IPS-15b (cell line): Measurements from ENCODE around the gene HPS1.

ENCODE experiments used
- H3K27me3 ChIP-seq: one replicate; pipeline ENCODE4 v1.6.1; 2013; ENCODE audit warnings: low read length; ENCODE audit not compliant: control insufficient read depth, insufficient read depth
- H3K36me3 ChIP-seq: one replicate; pipeline ENCODE4 v1.6.1; 2013; ENCODE audit warnings: low read length; ENCODE audit not compliant: control insufficient read depth, insufficient read depth
- H3K4me1 ChIP-seq: one replicate; pipeline ENCODE4 v1.6.1; 2013; ENCODE audit warnings: mild to moderate bottlenecking, low read length; ENCODE audit not compliant: control insufficient read depth, insufficient read depth
- H3K4me3 ChIP-seq: one replicate; pipeline ENCODE4 v1.5.1; 2013; ENCODE audit warnings: low read depth, low read length
- H3K9ac ChIP-seq: one replicate; pipeline ENCODE4 v1.6.1; 2013; ENCODE audit warnings: low read depth, mild to moderate bottlenecking, low read length
- H3K9me3 ChIP-seq: one replicate; pipeline ENCODE4 v1.6.1; 2013; ENCODE audit warnings: mild to moderate bottlenecking, low read length; ENCODE audit not compliant: control insufficient read depth, insufficient read depth

HPS1 gene

DNA sequence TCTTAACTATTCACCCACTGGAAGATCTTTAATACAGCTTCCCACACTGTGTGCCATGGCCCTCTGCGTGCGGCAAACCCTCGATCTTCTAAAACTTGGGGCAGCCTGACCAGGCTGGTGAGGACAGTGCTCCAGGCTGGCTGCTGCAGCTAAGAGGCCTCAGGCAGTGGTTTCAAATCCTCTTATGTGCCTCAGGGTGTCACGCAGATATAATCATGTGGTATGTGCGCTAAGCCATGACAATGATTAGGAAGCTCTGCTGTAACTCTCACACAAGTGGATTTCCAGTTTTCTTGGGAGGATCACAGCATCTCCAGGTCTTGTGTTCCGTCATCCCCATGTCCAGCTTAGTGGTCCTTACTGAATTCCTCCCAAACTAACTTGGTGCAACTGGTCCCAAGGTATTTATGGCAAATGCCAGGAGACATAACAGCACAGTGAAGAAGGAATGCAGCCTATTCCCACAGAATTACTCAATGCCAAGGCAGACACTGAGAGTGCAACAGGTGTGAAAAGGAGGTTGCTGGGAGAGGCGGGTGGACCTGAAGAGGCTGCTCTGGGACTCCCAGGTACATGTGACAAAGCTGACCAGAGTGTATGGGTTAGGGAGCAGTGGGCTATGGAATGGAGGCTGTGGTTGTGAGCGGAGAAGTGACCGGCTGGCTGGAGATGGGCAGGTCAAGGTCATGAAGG, 2.3 kb downstream of the HPS1 start:
- no peak overlapping the region for H3K4me3 ChIP-seq
- peaks cover 3% of the 10 kb centered on the region for H3K4me1 ChIP-seq
- H3K9ac ChIP-seq: no peak overlapping the region
- no peaks in the 10 kb centered on the region for H3K27me3 ChIP-seq
- no peaks in the 10 kb centered on the region for H3K9me3 ChIP-seq
- peaks cover 19% of the 10 kb centered on the region for H3K36me3 ChIP-seq

DNA sequence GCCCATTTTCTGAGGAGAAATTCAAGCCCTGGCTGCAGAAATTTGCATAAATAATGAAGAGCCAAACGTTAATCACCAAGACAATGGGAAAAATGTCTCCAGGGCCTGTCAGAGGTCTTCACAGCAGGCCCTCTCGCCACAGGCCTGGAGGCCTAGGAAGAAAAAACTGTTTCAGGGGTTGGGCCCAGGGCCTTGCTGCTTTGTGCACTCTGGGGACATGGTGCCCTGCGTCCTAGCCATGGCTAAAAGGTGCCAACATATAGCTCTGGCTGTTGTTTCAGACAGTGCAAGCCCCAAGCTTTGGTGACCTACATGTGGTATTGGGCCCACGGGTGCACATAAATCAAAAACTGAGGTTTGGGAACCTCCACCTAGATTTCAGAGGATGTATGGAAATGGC, 8.0 kb downstream of the HPS1 start:
- Histone ChIP-seq H3K27me3 (no peaks in the 10 kb centered on the region), H3K4me3 (no peak overlapping the region), H3K36me3 (peaks cover 19% of the 10 kb centered on the region), H3K9ac (no peak overlapping the region), H3K4me1 (no peaks in the 10 kb centered on the region), H3K9me3 (no peaks in the 10 kb centered on the region)

DNA sequence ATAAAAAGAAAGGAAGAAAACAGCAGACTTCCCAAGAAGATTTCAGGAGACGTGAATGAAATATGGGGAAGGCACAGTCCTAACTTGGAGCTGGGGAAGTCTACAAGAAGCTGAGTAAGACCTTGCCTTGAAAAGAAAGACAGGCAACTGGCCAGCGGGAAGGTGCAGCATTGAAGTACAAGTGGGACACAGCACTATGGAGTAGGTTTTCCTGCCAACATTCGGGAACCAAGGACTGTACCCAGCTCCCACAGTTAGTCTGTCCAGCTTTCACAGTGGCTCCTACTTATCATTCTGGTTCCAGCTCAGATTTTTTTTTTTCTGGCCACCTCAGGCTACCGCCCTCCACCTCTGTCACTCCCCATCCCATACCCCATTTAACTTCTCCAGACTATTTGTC, 10.0 kb downstream of the HPS1 start:
- peaks cover 11% of the 10 kb centered on the region for H3K36me3 ChIP-seq
- no peaks in the 10 kb centered on the region for H3K9me3 ChIP-seq
- H3K27me3 ChIP-seq: no peaks in the 10 kb centered on the region
- H3K4me1 ChIP-seq: no peaks in the 10 kb centered on the region
- H3K9ac ChIP-seq: no peak overlapping the region
- H3K4me3 ChIP-seq: no peak overlapping the region

DNA sequence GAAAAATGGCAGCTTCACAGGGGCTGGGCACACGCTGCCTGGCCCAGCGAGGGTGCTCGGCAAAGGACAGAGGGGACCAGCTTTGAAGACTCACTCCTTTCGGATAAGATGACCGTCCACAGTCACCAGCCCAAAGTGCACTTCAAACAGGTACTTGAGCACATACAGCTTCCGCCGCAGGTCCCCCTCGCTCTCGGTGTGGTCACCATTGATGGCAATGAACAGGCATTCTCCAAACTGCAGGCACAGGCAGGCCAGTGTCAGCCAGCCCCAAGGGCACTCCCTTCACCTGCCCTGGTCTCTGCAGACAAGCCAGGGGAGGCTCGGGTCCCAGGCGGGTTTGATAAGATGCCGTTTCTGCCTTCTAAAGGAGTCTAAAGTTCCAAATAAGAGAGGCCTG, 11.6 kb downstream of the HPS1 start:
- no peak overlapping the region for H3K9ac ChIP-seq
- peaks cover 16% of the 10 kb centered on the region for H3K36me3 ChIP-seq
- H3K4me3 ChIP-seq: no peak overlapping the region
- H3K9me3 ChIP-seq: no peaks in the 10 kb centered on the region
- no peaks in the 10 kb centered on the region for H3K4me1 ChIP-seq
- no peaks in the 10 kb centered on the region for H3K27me3 ChIP-seq

DNA sequence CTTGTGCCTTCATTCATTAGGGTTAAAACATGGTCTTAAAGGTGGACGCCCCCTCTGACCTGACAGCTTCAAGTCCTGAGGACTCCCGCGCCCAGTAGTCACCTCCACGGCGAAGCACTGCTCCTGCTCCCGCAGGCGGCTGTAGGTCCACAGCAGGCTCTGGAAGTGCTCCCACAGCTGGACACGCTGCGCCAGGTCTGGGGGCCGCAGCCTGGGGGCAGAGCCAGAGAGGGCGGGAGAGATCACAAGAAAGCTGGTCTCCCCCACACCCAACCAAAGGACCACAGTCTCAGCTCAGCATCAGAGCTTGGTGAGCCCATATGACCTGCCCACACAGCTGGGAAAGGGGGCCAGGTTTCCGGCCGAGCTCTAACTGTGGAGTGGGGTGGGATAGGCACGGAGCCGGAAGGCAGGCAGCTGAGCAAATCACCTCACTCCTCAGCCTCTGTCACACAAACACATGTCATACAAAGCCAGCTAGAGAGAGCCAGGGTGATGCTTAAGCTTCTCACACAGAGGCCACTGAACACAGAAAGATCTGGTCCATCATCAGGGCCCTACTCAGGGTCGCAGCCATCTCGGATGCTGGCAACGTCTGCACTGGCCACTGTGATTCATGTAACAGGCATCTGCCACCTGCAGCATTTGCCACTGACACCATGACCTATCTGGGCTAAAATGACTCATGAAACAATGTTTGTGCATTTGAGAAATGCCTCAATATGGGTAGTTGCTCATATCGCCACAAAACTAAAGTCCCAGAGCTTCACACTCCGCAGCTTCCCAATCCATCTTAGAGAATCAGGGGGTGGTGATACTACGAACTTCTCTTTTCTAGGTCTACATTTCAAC, 12.6 kb downstream of the HPS1 start:
- no peaks in the 10 kb centered on the region for H3K27me3 ChIP-seq
- peaks cover 25% of the 10 kb centered on the region for H3K36me3 ChIP-seq
- H3K4me3 ChIP-seq: no peak overlapping the region
- no peaks in the 10 kb centered on the region for H3K4me1 ChIP-seq
- no peak overlapping the region for H3K9ac ChIP-seq
- H3K9me3 ChIP-seq: no peaks in the 10 kb centered on the region

DNA sequence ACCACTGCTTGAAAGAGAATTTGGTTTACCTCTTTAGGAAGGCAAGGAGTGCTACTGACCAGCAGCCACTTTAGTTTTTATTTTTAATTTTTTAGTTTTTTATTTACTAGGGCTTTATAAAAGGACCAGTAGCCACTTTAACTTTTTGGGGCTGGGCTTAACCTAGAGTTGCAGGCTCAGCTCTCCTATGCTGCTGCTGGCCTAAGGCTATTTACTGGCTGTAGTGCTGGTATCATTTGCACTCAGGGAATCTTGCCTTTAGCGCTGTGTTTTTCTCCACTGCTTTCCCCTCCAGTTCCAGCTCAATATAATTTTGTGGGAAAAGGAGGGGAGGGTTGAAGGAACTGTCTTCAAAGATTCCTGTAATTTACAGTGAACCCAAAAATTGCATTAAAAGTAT, 13.4 kb downstream of the HPS1 start:
- no peaks in the 10 kb centered on the region for H3K4me1 ChIP-seq
- no peaks in the 10 kb centered on the region for H3K27me3 ChIP-seq
- H3K36me3 ChIP-seq: peaks cover 25% of the 10 kb centered on the region
- no peak overlapping the region for H3K4me3 ChIP-seq
- no peak overlapping the region for H3K9ac ChIP-seq
- H3K9me3 ChIP-seq: no peaks in the 10 kb centered on the region

DNA sequence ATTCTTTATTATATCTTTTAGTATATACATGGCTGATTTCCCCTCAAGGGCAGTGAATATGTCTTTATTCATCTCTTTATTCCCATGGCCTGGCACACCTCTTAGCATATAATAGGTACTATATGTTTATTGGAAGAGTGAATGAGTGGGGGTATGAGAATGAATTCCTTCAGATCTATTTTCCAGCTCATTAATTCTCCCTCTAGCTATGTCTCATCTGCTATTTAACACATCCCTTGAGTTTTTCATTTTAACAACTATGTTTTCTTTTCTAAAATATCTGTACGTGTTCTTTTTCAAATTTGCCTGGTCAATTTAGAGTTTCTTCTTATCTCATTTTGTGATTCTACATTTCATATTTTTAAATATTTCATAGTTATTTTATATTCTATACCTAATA, 14.4 kb downstream of the HPS1 start:
- no peak overlapping the region for H3K4me3 ChIP-seq
- no peaks in the 10 kb centered on the region for H3K27me3 ChIP-seq
- H3K9ac ChIP-seq: no peak overlapping the region
- H3K36me3 ChIP-seq: peaks cover 25% of the 10 kb centered on the region
- no peaks in the 10 kb centered on the region for H3K9me3 ChIP-seq
- no peaks in the 10 kb centered on the region for H3K4me1 ChIP-seq

DNA sequence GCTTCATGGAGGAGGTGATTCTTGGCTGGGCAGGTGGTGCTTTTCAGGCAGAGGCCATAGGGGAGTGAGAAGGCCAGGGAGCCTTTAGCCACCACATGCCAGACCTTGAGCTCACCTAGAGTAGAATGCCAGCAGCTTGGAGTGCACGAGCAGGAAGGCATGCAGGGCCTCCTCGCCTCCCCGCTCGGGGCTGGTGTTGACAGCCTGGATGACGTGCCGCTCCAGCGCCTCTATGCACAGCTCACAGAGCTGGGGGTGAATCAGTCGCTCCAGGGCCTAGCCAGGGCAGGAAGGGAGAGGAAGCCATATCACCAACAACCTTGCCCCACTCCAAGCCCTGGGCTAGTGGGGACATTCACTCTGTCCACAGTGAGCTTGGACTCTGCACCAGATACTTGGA, 15.7 kb downstream of the HPS1 start:
- H3K27me3 ChIP-seq: no peaks in the 10 kb centered on the region
- H3K4me3 ChIP-seq: no peak overlapping the region
- peaks cover 25% of the 10 kb centered on the region for H3K36me3 ChIP-seq
- H3K9me3 ChIP-seq: no peaks in the 10 kb centered on the region
- H3K4me1 ChIP-seq: no peaks in the 10 kb centered on the region
- no peak overlapping the region for H3K9ac ChIP-seq

DNA sequence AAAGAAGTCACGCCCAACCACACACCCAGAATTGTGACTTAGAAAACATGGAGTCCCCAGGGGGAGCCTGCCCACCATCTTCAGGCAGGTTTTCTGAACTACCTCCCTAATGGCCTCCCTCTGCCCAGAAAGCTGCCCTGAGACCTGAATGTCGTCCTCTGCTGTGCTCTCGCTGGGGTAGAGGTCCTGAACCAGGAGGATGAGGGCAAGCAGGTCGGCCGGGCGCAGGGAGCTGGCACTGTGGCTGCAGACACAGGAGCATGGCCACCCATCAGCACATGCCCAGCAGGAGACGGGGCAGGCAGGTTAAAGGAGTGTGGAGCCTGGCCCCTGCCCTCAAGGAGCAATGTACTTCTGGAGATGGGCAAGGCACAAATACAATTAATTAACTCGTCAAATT, 16.3 kb downstream of the HPS1 start:
- H3K4me3 ChIP-seq: no peak overlapping the region
- peaks cover 24% of the 10 kb centered on the region for H3K36me3 ChIP-seq
- H3K4me1 ChIP-seq: no peaks in the 10 kb centered on the region
- no peaks in the 10 kb centered on the region for H3K27me3 ChIP-seq
- H3K9me3 ChIP-seq: no peaks in the 10 kb centered on the region
- H3K9ac ChIP-seq: no peak overlapping the region

DNA sequence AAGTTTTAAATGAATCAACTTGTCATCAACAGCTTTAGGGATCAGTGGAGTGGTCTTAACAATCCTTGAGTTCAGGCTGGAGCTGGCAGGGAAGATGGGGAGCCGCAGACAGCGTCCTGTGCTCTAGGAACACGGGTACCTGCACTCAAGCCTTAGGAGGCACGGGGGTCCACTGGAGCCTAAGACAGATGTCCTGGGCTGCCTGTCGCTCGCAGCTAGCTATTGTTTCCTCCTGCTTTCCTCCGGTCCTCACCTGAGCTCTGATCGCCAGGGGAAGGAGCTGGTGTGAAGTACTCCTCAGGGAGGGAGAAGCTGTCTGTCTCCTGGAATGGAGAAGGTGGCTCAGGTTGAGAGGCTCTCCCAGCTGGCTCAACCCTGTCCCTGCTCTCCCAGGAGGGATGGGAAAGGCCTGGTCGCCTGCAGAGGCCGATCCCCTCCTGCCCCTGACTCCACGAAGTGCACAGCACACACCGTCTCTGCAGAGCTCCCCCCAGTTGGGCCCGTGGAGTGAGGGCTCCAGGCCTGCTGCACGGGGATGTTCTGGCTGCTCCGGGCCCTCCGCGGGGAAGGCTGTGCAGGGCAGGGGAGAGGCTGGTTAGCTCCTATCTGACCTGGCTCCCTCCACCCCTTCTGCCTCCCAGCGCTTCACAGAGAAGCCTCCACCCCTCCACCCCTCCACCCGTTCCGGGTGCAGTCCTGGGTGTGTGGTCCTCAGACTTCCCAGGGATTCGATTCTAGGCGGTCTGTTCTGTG, 17.2 kb downstream of the HPS1 start:
- Histone ChIP-seq H3K9me3 (no peaks in the 10 kb centered on the region), H3K27me3 (no peaks in the 10 kb centered on the region), H3K36me3 (peaks cover 19% of the 10 kb centered on the region), H3K4me1 (no peaks in the 10 kb centered on the region), H3K4me3 (no peak overlapping the region), H3K9ac (no peak overlapping the region)

DNA sequence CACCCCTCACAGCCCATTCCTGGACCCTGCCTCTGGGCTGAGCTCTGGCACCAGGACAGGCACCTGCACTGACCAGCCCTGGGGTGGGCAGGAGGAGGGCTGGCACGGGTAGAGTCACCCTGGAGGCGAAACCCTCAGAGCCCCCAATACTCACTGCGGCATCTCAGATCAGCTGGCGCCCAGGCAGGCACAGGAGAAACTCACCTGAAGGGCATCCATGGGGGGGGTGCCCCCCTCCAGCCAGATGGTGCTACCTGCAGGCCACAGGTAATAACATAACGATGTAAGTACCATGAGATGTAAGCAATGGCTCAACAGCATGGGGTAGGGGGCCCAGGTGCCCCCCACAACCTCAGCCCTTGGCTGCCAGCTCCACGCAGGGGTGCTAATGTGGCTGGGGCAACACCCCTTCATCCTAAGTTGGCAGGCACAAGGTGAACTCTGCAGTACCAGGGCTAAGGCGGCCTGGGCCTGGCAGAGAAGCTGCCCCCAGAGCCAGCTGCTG, 19.7 kb downstream of the HPS1 start:
- Histone ChIP-seq H3K9me3 (no peaks in the 10 kb centered on the region), H3K4me1 (no peaks in the 10 kb centered on the region), H3K36me3 (peaks cover 17% of the 10 kb centered on the region), H3K9ac (no peak overlapping the region), H3K27me3 (no peaks in the 10 kb centered on the region), H3K4me3 (no peak overlapping the region)
